GM12878 (cell line): ENCODE data around the gene LRRTM1. TPM values are rescaled to one million over a fixed set of nuclear protein-coding genes. Genes with fewer than 3 reads are reported as not detected.

Experiments used
- ATAC-seq: fragments of 200-7000 bp; cut with Tn5 transposase; 3 replicates; pipeline ENCODE4 v1.9.1; 2020; ENCODE audit warnings: mild to moderate bottlenecking, moderate library complexity
- BruUV-seq: library from RNA; stranded (reverse); fragments of 400-500 nt; replicated peaks from 2 replicates; lab custom pipeline; 2021; lab: Mats Ljungman, UMichigan
- CTCF ChIA-PET: fragments of 300-600 bp; sonication (Branson Sonifier 250); formaldehyde crosslinking; extraction: SDS; loops from one replicate; lab custom pipeline; 2021; ENCODE audit warnings: inconsistent platforms; lab: Yijun Ruan, JAX
- POLR2A ChIA-PET: fragments of 350-600 bp; formaldehyde crosslinking; extraction: SDS; loops from one replicate; lab custom pipeline; 2021; ENCODE audit warnings: inconsistent platforms; lab: Charles Lee
- RAD21 ChIA-PET: fragments of 300-600 bp; sonication (Branson Sonifier 250); formaldehyde crosslinking; loops from one replicate; lab custom pipeline; 2023; ENCODE audit warnings: antibody characterized with exemption; ENCODE audit not compliant: unreplicated experiment; lab: Charles Lee
- SMC1A ChIA-PET: fragments of 300-600 bp; sonication (Branson Sonifier 250); formaldehyde crosslinking; loops from one replicate; lab custom pipeline; 2023; ENCODE audit not compliant: unreplicated experiment, uncharacterized antibody; lab: Charles Lee
- DNase-seq: peaks from one replicate; pipeline ENCODE4 v3.0.0-alpha.2; 2011; ENCODE audit warnings: low read depth, low spot score
- FAIRE-seq: peaks from 3 replicates; lab custom pipeline; 2011; peaks lifted over from hg19 to GRCh38; lab: Jason Lieb, UNC
- H2AFZ ChIP-seq: 2 replicates; pipeline ENCODE4 v1.6.0; 2011; ENCODE audit warnings: low read depth, low read length, control low read depth; ENCODE audit not compliant: control insufficient read depth
- H3K27ac ChIP-seq: 2 replicates; pipeline ENCODE4 v1.5.1; 2011; ENCODE audit warnings: control low read depth; ENCODE audit not compliant: control insufficient read depth, insufficient read depth
- H3K27me3 ChIP-seq, 2 experiments: replicated peaks in 1 of 2; 2 replicates each; pipeline versions ENCODE4 v1.6.0 to v1.6.1; 2011; ENCODE audit warnings: low read length in 1 of 2; ENCODE audit not compliant: control insufficient read depth in 2 of 2, insufficient read depth in 2 of 2
- H3K36me3 ChIP-seq, 2 experiments: 2 replicates each; pipeline ENCODE4 v1.5.1; 2011; ENCODE audit warnings: low read length in 1 of 2; ENCODE audit not compliant: control insufficient read depth in 2 of 2, insufficient read depth in 2 of 2
- H3K4me1 ChIP-seq: 2 replicates; pipeline ENCODE4 v1.6.1; 2011; ENCODE audit warnings: mild to moderate bottlenecking, low read length, moderate library complexity, mixed read lengths; ENCODE audit not compliant: control insufficient read depth, insufficient read depth
- H3K4me2 ChIP-seq: 2 replicates; pipeline ENCODE4 v1.6.0; 2011; ENCODE audit warnings: control low read depth; ENCODE audit not compliant: control insufficient read depth, insufficient read depth
- H3K4me3 ChIP-seq: fragments of 200-600 bp; sonication (generic); 2 replicates; pipeline ENCODE4 v1.5.1; 2016
- H3K79me2 ChIP-seq: 2 replicates; pipeline ENCODE4 v1.6.0; 2011; ENCODE audit warnings: low read length; ENCODE audit not compliant: control insufficient read depth, insufficient read depth
- H3K9ac ChIP-seq: 2 replicates; pipeline ENCODE4 v1.8.0; 2011; ENCODE audit warnings: low read length, control low read depth, mixed read lengths; ENCODE audit not compliant: control insufficient read depth, insufficient read depth
- H3K9me3 ChIP-seq: replicated peaks from 3 replicates; pipeline ENCODE4 v1.5.1; 2011; ENCODE audit warnings: mild to moderate bottlenecking, low read length; ENCODE audit not compliant: control insufficient read depth, insufficient read depth
- H4K20me1 ChIP-seq: 2 replicates; pipeline ENCODE4 v1.6.0; 2011; ENCODE audit not compliant: control insufficient read depth, insufficient read depth
- ASH2L ChIP-seq: fragments of 300-600, 200-600 bp; sonication (generic); IDR thresholded peaks from 2 replicates; pipeline ENCODE4 v1.6.1; 2017; ENCODE audit warnings: low read depth, mild to moderate bottlenecking, borderline replicate concordance
- ATF3 ChIP-seq: IDR thresholded peaks from 2 replicates; pipeline ENCODE4 v1.6.1; 2011; ENCODE audit warnings: low read depth, mild to moderate bottlenecking, low read length, moderate library complexity, borderline replicate concordance; ENCODE audit errors: extremely low read depth
- BMI1 ChIP-seq: fragments of 450-650 bp; IDR thresholded peaks from 2 replicates; pipeline ENCODE4 v1.6.1; 2016; ENCODE audit warnings: mild to moderate bottlenecking, moderate library complexity, borderline replicate concordance
- HCFC1 ChIP-seq: fragments of 150-350 bp; IDR thresholded peaks from 2 replicates; pipeline ENCODE4 v1.6.1; 2014; ENCODE audit warnings: low read length
- IKZF1 ChIP-seq: fragments of 450-650 bp; conservative IDR thresholded peaks from 2 replicates; pipeline ENCODE4 v1.6.1; 2017; ENCODE audit warnings: antibody characterized with exemption, mild to moderate bottlenecking
- JUNB ChIP-seq: IDR thresholded peaks from 2 replicates; pipeline ENCODE4 v1.6.1; 2016; ENCODE audit warnings: antibody characterized with exemption, mild to moderate bottlenecking
- RAD21 ChIP-seq: IDR thresholded peaks from 2 replicates; pipeline ENCODE4 v1.6.1; 2011; ENCODE audit warnings: mild to moderate bottlenecking, low read depth, low read length, moderate library complexity; ENCODE audit not compliant: insufficient read depth
- REST ChIP-seq: IDR thresholded peaks from 2 replicates; pipeline ENCODE4 v1.6.1; 2012; ENCODE audit warnings: mild to moderate bottlenecking, low read depth, low read length
- SKIL ChIP-seq: fragments of 450-650 bp; IDR thresholded peaks from 2 replicates; pipeline ENCODE4 v1.6.1; 2017; ENCODE audit warnings: mild to moderate bottlenecking, low read depth, inconsistent platforms; ENCODE audit not compliant: poor library complexity, severe bottlenecking
- TBL1XR1 ChIP-seq: IDR thresholded peaks from 2 replicates; pipeline ENCODE4 v1.6.1; 2012; ENCODE audit warnings: low read depth, low read length, improper control_type of control experiment
- ZBTB33 ChIP-seq: fragments of 450-650 bp; IDR thresholded peaks from 2 replicates; pipeline ENCODE4 v1.6.1; 2017; ENCODE audit warnings: mild to moderate bottlenecking
- WGBS: methylation state at CpG from one replicate; pipeline ENCODE4 v1.1.6; 2016; ENCODE audit warnings: low lambda C conversion rate; ENCODE audit not compliant: insufficient replicate concordance, insufficient coverage; ENCODE audit errors: missing lambda C conversion rate; 5-methylcytosine and 5-hydroxymethylcytosine counted together
- in situ Hi-C: fragments of 300-500 bp; cut with MboI; formaldehyde crosslinking; loops from 9 replicates; pipeline ENCODE4 v1.14.3; 2018; ENCODE audit warnings: mixed read lengths
- intact Hi-C: fragments of 100-400 bp; cut with micrococcal nuclease; formaldehyde crosslinking; loops from one replicate; pipeline ENCODE4 v1.14.2; 2022; ENCODE audit not compliant: unreplicated experiment
- polyA plus RNA-seq, 11 experiments: library from polyadenylated mRNA; depleted of rRNA in 4 of 11; unstranded in 6 of 11; stranded (reverse) in 5 of 11; fragments of >200 nt; fragmentation: Nextera tagmentation in 4 of 11; fragmentation: Illumina TruSeq in 1 of 11; extraction: Ambion mirVana in 4 of 11; extraction: Trizol in 1 of 11; gene quantifications; 1 replicate in 1 of 11; 2 replicates in 10 of 11; pipeline versions ENCODE4 v1.2.1 to v1.2.3, GENCODE V29; 2011 to 2016; ENCODE audit warnings: inconsistent platforms in 2 of 11, missing spikeins in 2 of 11, low read depth in 1 of 11
- total RNA-seq, 4 experiments: library from RNA; depleted of rRNA in 3 of 4; stranded (reverse); fragments of >200 nt in 3 of 4; fragmentation: Illumina TruSeq in 1 of 4; extraction: Trizol in 1 of 4; gene quantifications; 2 replicates each; pipeline versions ENCODE4 v1.2.1 to v1.2.3, GENCODE V29; 2013 to 2021

Gene LRRTM1
- total and polyA plus RNA-seq, 10 of the 15 experiments (the other 5 are each of a cell fraction or from before 2014, with no cell fraction given), result not detected

- Histone ChIP-seq H3K79me2 (no peaks in the 10 kb centered on the region), H3K27me3 (no peaks in the 10 kb centered on the region), H2AFZ (no peak overlapping the region), H3K36me3 (no peaks in the 10 kb centered on the region), H3K27ac (no peak overlapping the region), H4K20me1 (no peaks in the 10 kb centered on the region), H3K4me2 (no peak overlapping the region)
- ChIA-PET CTCF (no interaction called here), RAD21 (no interaction called here)
- in situ Hi-C loops, result no loop called here
- no peak for FAIRE-seq
- intact Hi-C loops, result no loop called here
- no TSS peak for BruUV-seq
- DNase-seq, result no peak
- no peak for TF ChIP-seq TBL1XR1
- TF ChIP-seq REST, result no peak
- TF ChIP-seq ZBTB33, result no peak
- TF ChIP-seq JUNB, result no peak
- no peak for TF ChIP-seq HCFC1
- TF ChIP-seq SKIL, result no peak
- TF ChIP-seq ATF3, result no peak
- TF ChIP-seq RAD21, result no peak
- no peak for TF ChIP-seq BMI1
- no peak for TF ChIP-seq IKZF1
- TF ChIP-seq ASH2L, result no peak
- TF ChIP-seq, all 136 proteins: peak for 0
- POLR2A ChIA-PET, result no interaction called here
- ATAC-seq, result no peak
- no peaks in the 10 kb centered on the region for H3K9me3 ChIP-seq
- no peaks in the 10 kb centered on the region for H3K4me1 ChIP-seq
- SMC1A ChIA-PET, result no interaction called here
- 48% methylated on average over 5 of the region's 5 CpGs for WGBS
- H3K4me3 ChIP-seq, result no peak overlapping the region
- H3K9ac ChIP-seq, result no peak overlapping the region
These were observed 7.8 kb upstream of the LRRTM1 start for GRCh38 chr2:80312282-80312839.
